ENCODE data around the gene DNAJB8.
A peak's percentile ranks its signal among the peaks of the same experiment; 100 is the strongest.

DNAJB8 gene

DNA sequence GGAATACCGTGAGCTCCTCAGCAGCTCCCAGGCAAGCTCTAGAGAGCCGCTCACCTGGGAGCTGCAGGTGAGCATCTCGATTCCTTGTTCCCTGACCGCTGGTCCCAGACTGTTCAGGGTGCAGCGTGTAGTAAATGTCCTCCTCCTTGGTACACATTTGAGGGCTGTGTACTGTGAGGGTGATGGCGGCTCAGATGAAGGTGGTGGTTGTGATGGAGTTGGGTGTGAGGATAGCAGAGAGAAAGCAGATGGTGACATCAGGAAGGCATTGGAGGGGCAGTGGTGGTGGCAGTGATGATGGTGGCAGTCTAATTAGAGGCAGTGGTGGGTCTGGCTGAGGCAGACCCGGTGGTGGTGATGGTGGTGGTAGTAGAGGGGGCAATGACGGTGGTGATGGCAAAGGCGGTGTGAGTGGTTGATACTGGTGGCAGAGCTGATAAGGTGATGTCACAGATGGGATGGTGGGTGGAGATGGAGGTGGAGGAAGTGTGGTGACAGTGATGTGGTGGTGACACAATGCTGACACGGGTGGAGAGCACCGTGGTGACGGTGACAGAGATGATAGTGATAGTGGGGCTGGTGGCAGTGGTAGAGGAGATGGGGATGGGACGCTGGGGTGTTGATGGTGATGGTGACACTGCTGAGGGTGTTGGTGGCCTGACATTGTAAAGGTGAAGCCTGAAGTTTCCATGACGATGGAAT lies at the start of gene DNAJB8:
DNAJB8 (minus strand) TSS at position 51 of the 702 bp plus-strand sequence. CDS start 3,645 bp downstream, outside the sequence.
- DNase-seq (ENCODE audit: low read depth in 3 of 3, low spot score in 1 of 3), result no peak

DNA sequence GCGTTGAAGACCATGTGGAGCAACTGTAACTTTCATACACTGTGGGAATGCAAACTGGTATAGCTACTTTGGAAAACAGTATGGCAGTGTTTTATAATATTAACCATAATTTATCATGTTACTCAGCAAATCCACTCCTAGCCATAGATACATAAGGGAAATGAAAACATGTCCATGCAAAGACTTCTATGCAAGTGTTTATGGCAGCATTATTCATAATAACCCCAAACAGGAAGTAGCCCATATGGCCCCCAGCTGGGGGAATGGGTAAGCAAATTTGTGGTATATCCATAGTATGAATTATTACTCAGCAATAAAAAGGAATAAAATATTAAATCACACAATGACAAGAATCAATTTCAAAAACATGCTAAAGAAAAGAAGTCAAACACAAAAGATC lies 49.3 kb upstream of the DNAJB8 start:
- no peak for DNase-seq (ENCODE audit: low read depth in 3 of 3, low spot score in 1 of 3)

DNA sequence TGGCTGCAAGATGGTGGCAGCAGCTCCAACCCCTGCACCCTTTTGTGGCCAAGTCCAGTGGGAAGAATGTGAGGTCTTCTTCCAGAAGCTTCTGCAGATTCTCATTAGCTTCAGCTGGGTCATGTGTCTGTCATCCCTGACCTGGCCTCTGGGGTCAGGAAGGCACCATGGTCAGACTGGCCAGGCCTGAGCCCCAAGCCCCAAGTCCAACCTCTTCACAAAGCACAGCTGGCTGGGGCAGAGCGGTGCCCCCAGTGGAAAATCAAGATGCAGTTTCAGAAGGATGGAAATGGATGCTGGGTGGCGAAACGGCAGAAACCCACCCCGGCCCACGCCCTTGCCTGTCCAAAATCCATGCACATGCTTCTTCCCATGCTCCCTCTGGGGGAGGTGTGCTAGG lies 42.2 kb upstream of the DNAJB8 start:
- no peak for DNase-seq (ENCODE audit: low read depth in 3 of 3, low spot score in 1 of 3)

DNA sequence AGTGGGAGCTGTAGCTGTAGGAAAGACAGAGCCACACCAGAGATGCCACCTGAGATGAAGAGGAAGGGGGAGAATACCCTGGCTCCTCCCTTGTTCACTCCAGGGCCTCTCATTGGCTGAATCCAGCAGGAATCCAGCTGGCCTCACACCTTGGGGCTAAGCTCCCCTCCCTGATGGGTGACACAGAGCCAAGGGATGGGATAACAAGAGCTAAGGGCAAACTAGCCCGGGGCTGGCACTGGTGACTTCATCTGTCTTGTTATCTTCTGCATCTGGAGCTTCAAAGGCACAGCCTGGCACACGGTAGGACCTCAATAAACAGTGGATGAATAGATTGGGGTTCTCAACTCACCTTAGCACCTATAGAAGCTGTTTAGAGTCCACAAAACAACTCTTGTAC lies 40.1 kb upstream of the DNAJB8 start:
- no peak for DNase-seq (ENCODE audit: low read depth in 3 of 3, low spot score in 1 of 3)

DNA sequence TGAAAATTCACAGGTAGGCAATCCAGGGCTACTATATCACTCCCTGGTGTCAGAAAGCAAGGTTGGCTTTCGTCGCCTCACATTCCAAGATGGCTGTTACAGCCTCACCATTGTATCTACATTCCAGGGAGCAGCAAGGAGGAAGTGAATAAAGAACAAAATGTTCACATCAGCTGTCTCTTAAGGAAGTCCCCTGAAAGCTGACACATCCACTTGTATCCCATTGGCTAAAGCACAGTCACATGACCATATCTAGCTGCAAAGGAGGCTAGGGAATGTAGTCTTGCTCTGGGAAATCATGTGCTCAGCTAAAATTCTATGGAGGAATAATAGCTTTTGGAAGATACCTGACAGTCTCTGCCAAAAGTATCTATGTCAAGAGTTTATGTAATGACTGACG lies 39.1 kb upstream of the DNAJB8 start:
- DNase-seq (ENCODE audit: low read depth in 3 of 3, low spot score in 1 of 3), result no peak

DNA sequence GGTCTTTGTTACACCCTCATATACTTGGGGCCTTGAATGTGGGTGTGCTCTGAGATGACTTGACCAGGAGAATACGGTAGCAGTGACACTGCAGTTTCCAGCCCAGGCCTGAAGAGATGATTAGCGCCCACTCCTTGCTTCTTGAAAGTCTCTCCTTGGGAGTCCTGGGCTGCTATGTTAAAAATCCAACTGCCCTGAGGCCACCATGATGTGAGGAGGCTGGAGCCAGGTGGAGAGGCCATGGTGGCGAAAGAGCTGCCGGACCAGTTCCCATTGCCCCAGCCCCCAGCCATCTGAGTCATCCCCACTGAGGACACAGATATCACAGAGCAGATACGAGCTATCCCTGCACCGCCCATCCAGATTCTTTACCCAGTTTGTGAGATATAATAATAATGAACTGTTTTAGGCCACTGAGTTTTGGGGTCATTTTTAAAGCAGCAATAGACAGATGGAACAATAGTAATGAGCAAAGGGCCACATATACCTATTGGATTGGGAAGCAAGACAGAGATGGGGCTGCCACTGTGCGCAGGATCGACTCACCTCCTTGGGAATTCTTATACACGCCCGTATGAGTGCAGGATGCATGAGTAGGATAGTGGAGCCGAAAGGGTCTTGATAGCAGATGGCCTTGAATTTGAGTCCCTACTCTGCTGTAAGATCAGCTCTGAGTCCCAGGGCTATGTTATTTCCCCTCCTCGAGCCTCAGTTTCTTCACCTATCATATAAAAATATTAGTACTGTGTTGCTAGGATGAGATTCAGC lies 38.5 kb upstream of the DNAJB8 start:
- no peak for DNase-seq (ENCODE audit: low read depth in 3 of 3, low spot score in 1 of 3)

DNA sequence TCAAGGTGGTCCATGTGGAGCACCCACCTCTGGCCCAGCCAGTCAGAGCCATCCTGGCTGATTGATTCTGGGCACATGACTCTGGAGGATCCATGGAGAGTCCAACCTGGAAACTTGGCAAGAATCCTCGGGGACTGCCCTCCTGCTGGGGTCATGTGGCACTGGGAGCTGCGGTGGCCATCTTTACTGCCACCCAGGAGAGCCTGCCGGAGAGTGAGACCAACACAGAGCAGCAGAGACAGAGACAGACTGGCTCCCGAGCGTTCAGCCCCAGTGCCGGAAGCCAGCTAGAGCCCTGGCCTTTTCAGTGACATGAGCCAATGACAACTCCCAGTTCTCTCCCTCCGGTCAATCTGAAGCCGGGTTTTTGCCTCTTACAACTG lies 37.8 kb upstream of the DNAJB8 start:
- no peak for DNase-seq (ENCODE audit: low read depth in 3 of 3, low spot score in 1 of 3)

DNA sequence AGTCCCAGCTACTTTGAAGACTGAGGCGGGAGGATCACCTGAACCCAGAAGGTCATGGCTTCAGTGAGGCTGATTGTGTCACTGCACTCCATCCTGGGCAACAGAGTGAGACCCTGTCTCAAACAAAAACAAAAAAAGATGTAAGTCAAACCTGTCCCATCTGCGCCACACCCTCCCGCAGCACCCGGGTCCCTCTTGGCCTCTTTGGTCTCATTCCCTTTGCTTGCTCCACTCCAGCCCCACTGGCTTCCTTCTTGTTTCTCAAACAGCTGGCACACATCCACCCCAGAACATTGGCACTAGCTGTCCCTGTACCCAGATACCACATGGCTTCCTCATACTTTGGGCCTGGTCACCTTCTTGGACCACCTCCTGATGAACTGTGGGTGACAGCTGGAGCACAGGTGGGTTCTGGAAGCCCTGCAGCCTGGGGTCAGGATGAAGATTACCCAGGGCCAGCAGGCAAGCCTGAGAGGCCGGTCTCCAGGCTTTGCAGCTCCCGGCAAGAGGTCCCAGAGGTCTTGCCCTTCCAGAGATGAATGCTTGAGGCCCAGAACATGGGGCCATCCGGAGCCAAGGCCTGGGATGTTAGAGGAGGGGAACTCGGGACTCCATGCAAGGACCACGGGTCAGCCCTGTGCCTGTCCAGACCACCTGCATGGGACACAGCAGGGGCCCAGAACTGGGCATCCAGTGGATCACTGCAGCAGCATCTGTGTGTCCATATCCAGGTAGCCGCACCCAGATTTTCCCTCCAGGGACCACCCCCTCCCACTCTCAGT lies 37.3 kb upstream of the DNAJB8 start:
- no peak for DNase-seq (ENCODE audit: low read depth in 3 of 3, low spot score in 1 of 3)

DNA sequence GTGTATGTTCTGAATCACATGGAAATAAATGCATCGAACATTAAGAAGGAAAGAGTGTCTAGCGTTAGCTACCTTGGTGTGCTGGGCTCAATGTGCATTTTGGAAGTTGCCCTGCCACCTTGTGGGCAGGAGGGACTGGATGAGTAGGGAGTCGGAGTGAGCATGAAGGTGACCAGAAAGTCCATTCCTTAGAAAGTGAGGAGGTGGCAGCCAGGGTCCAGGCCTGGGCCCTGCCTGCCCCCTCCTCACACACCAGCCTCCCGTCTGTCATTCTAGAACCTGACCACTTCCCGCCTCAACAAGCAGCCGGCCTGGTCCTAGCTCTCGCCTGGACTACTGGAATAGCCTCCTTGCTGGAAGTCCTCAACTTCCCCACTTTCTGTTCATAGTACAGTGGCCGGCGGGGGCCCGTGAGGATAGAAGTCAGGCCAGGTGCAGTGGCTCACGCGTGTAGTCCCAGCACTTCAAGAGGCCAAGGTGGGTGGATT lies 36.5 kb upstream of the DNAJB8 start:
- DNase-seq (ENCODE audit: low read depth in 3 of 3, low spot score in 1 of 3), result no peak

DNA sequence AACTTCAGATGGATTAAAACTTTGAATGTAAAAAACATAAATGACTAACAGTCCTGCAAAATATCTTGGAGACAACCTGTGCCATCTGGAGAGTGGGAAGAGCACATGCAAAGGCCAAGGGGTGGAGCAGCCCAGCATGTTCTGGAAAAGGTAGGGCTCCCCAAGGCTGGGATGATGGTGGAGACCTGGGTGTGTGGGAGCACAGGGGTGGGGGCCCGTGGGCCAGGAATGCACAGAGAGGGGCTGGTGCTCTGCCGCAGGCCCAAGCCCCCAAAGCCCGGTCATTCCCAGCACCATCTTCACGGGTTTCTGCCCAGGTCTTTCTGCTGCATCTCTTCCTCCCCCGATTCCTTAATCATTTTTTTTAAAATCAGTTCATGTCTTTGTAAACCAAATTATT lies 36.0 kb upstream of the DNAJB8 start:
- no peak for DNase-seq (ENCODE audit: low read depth in 3 of 3, low spot score in 1 of 3)

DNA sequence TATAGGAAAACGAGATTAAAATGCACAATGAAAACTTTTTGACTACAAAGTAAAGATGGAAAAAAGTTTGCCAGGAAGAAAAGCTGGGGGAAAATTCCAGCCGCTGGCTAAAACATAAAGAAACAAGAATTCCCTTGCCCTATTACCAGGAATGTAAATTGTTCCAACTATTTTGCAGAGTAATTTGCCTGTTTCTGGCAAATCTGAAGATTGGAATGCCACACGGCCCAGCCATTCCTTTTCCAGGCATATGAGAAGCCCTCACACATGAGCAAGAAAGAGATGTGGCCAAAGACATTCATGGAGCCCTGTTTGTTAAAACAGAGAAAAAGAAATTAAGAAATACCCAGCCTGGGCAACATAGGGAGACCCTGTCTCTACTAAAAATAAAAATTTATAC lies 34.7 kb upstream of the DNAJB8 start:
- no peak for DNase-seq (ENCODE audit: low read depth in 3 of 3, low spot score in 1 of 3)

DNA sequence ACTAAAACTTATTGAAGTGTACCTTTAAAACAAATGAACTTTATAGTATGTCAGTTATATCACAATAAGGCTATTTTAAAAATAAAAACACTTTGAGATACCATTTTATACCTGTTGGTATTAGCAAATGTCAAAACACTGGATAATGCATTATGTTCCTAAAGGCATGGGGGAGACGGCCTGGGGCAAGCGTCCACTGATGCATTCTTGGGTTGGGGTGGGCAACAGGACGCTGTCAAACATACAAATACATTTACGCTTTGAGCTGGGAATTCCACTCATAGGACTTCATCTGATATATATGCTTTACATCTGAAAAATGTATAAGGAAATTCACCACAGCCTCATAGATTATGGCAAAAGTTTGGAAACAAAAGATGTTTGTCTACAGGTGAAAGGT lies 33.9 kb upstream of the DNAJB8 start:
- no peak for DNase-seq (ENCODE audit: low read depth in 3 of 3, low spot score in 1 of 3)

DNA sequence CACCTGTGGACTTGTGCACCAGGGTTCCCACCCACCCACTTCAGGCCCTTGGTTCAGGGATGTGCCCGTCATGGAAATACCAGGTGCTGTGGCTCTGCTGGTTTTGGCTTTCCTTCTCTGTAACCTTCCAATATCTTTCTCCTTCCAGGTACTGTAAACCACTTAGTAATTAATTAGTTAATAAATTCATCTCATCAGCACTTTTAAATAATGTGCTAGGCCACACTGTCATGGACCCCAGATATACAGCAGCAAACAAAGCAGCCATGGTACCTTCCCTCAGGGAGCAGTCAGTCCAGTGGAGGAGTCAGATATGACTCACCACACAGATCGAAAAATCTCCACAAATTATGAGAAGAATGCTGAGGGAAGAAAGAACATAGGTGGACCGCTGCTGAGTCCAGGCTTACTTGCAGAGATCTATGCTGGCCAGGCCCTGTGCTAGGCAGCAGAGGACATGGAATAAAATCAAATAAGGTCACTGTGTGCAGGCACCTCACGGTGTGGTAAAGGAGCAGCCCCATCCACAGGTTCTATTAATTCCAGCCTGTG lies 33.1 kb upstream of the DNAJB8 start:
- no peak for DNase-seq (ENCODE audit: low read depth in 3 of 3, low spot score in 1 of 3)

DNA sequence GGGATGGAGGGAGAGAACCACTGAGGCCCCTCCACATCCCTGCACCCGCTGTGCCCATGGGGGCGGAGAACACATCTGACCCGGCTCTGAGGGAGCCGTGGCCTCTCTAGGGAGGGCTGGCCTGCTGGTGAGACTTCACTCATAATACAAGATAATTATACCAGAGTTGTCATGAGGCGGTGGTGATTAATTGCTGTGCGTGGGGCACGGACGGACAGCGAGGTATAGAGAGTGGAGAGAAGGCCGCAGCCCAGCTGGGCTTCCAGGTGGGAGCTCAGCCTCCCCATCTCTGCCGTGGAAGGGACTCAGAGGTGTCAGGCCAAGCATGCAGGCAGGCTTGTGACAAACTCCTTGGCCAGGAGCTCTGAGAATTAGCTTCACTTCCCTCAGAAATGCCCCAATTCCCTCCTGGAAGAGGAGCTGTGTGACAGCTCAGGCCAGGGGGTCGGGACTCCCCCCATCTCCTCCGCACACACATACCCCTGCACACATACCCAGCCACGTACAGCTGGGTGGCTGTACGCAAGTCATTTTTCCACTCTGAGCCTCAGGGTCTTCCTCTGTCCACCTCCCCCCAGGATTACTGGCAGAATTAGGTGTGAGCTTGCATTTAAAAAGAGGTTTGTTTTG lies 32.3 kb upstream of the DNAJB8 start:
- DNase-seq (ENCODE audit: low read depth in 3 of 3, low spot score in 1 of 3), result no peak

DNA sequence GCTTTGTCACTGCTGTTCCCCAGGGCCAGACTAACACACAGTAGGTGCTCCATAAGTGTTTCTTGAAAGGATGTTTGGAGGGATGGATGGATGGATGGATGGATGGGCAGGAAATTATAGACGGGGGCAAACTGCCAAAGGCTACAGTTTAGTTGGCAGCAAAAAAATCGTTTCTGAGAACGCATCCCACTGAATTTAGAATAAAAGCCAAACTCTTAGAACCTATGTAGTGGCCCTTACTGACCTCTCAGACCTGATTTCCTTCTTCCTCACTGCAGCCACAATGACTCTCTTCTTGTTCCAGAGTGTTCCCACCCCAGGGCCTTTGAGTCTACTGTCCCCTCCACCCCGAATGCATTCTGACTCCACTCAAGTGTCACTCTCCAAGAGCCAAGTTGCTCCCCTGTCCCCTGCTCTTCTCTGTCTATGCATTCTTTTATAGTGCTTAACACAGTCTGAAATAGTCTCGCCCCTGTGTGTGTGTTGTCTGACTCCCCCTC lies 31.5 kb upstream of the DNAJB8 start:
- DNase-seq (ENCODE audit: low read depth in 3 of 3, low spot score in 1 of 3), result no peak

DNA sequence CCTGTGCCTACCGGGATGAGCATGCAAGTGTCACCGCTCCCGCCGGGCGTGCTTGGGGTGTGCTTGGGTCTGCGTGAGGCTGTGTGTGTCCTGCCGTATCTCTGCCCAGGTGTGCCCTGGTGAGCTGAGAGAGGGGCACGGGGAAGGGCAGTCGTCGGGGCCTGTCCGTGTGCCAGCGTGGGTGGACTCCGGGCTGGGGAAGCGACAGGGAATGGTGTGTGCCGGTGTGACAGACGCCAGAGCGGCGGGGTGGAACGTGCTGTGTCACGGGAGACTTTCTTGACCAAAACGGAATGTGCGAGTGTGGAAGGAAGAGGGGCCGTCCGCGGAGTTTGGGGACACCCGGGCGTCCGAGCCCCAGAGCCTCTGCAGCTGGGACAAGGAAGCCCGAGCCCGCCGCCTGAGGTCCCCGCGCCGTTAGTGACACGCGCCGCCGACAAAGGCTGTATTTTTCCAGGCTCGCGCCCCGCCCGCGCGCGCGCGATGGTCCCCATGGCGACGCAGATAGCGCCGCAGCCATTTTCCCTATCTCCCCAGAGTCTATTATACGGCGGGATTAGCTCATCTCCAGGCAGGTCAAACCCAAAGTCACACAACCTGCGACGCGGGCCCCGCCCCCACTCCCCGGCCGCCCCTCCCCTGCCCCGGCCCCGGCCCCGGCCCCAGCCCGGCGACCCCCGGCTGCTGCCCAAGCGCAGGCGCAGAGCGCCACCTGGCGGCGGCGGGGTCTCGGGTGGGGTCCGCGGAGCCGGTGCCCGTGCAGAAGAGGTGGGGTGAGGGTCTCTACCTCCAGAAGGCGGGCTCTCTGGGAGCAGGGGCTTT lies 30.8 kb upstream of the DNAJB8 start:
- peak; percentile 8 to 63 (median 37) for DNase-seq (ENCODE audit: low read depth in 3 of 3, low spot score in 1 of 3)

DNA sequence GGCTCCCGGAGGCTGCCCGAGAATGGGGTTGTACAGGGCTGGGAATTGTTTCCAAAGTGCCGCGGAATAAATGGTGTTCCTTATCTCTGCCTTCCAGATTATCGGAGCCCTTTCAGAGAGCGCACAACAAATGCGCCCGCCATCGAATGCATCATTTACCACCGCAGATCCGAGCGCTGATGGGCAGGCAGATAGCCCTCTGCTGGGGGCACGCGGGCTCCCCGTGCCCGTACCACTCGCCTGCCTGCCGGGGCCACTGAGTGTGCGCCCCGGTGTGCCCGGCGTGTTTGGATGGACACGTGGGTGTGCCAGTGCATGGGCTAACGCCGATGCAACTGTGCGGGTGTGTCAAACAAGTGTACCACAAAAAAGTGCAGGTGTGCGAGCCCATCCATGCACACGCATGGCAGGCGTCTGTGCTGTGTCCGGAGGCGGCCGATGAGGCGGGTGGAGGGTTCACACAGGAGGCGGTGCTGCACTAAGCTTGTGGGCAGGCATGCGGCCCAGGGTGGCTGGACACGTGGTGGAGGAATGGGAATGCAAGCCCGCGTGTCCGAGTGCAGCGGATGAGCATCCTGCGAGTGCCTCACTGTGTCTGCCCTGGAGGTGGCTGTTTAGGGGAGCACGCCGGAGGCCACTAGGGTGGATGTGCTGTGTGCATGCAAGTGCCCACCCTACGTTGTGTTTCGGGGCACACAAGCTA lies 30.1 kb upstream of the DNAJB8 start:
- DNase-seq (ENCODE audit: low read depth in 3 of 3, low spot score in 1 of 3), result no peak

DNA sequence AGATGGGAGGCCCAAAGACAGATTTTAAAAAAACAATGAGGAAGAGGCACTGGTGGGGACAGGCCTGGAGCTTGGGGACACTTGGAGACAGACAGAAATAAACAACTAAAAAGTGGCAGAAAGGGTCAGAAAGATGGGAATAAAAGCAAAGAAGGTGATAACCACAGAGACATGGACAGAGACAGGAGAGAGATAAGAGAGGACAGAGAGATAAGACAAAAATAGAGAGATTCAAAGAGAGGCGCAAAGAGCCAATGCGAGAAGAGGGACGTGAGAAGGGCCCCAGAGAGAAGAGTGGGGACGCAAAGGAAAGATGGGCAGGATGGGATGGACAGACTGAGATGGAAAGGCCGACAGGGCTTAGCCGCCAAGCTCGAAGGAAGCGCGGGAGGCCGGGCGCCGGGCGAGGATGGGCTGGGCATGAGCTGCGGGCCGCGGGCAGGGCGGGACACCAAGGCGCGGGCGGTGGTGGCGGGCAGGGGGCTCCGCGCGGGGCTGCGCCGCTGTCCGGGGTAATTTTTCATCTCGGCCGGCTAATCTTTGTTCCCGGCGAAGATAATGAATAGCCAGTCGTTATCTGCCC lies 29.4 kb upstream of the DNAJB8 start:
- DNase-seq (ENCODE audit: low read depth in 3 of 3, low spot score in 1 of 3), result no peak

DNA sequence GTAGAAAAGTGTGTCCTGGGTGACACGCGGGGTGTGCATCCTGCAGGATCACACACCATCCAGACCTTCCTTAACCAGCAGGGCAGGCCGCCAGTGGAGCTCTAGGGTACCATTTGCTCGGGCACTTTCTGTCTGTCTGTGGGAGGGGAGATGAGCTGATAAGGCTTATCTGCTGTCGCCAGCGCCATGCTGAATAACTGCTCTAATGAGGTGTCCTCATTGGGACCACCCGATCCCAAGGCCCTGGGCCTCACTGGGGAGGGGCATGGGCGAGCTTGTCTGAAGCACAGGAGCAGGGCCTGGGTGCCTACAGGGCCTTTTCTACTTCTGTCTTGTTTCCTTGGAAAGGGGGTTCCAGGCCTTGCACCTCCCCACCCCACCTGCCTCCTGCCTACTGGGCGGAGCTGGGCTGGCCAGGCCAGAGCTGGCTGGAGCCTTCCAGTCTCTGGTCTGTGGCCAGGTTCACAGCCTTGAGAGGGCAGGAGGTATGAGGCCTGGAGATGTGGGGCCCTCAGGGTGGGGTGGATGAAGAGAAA lies 28.8 kb upstream of the DNAJB8 start:
- no peak for DNase-seq (ENCODE audit: low read depth in 3 of 3, low spot score in 1 of 3)

All from stimulated activated CD4-positive, alpha-beta T cell treated with anti-CD3 and anti-CD28 coated beads, TNF-alpha, amount 100 ng/mL, for 1 hour (primary cell).